Fibroblast of pulmonary artery (primary cell): ENCODE results near the gene PDE4D.

ENCODE experiments used
- DNase-seq: peaks from one replicate; pipeline ENCODE4 v3.0.0-alpha.2; 2010; ENCODE audit warnings: low read depth
- H3K4me3 ChIP-seq: replicated peaks from 2 replicates; pipeline ENCODE4 v1.5.1; 2011; ENCODE audit warnings: low read depth, mild to moderate bottlenecking, control low read depth, low read length, moderate library complexity
- CTCF ChIP-seq: IDR thresholded peaks from 2 replicates; pipeline ENCODE4 v1.5.1; 2011; ENCODE audit warnings: mild to moderate bottlenecking, control low read depth, low read length, inconsistent platforms; ENCODE audit errors: missing control alignments

PDE4D gene

GRCh38 chr5:59832577-59833301 is 60.8 kb downstream of the PDE4D start:
- no peak for DNase-seq
- no peak overlapping the region for H3K4me3 ChIP-seq
- TF ChIP-seq CTCF: no peak

DNA sequence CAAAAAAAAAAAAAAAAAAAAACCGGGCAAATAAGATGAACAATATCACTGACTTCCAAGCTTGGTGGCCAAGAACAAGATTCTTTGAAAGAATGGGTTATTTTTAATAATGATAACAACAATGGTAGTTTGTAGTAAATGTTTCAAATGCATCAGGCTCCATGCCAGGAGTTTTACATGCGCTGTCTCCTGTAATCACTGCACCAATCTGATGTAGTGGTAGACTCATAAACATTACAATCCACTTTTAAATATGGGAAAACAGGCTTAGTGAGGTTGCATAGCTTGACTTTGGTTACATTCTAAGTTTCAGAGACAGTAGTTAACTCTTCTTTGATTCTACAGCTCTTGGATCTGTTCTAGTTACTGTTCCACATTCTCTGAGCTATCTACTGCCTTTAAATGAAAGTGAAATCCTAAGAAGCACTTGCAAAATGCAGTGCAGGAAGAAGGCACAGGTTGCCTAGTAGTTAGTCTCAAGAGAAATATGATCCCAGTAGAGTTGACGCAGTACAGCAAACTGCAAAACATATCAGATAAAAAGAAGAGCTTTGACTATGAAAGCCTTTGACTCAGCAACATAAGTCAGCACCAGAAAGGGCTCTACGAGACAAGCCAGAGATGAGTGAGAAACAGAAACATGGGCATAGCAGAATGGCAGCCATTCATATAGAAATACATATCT is 62.1 kb downstream of the PDE4D start:
- peak; percentile 24 for DNase-seq
- TF ChIP-seq CTCF: no peak
- no peak overlapping the region for H3K4me3 ChIP-seq

- no peak for TF ChIP-seq CTCF
- no peak overlapping the region for H3K4me3 ChIP-seq
- DNase-seq: no peak
These were observed 62.9 kb downstream of the PDE4D start for GRCh38 chr5:59830536-59831200.

GRCh38 chr5:59829922-59830321 is 63.6 kb downstream of the PDE4D start:
- H3K4me3 ChIP-seq: no peak overlapping the region
- TF ChIP-seq CTCF: no peak
- DNase-seq: no peak

GRCh38 chr5:59829386-59829785 is 64.1 kb downstream of the PDE4D start:
- no peak overlapping the region for H3K4me3 ChIP-seq
- no peak for TF ChIP-seq CTCF
- peak; percentile 79 for DNase-seq

- no peak for DNase-seq
- TF ChIP-seq CTCF: no peak
- no peak overlapping the region for H3K4me3 ChIP-seq
These were observed 64.9 kb downstream of the PDE4D start for GRCh38 chr5:59828623-59829022.
